SU-DHL-6 (cell line): ENCODE data around the gene ETV6.

Experiments used
- H2AFZ ChIP-seq: fragments of 200-600 bp; sonication (generic); 2 replicates; pipeline ENCODE4 v1.6.1; 2014; ENCODE audit warnings: low read depth, mild to moderate bottlenecking, moderate library complexity, mixed read lengths, antibody characterized with exemption, low read length; ENCODE audit not compliant: severe bottlenecking
- H3F3A ChIP-seq: fragments of 200-600 bp; shearing (Covaris generic); 2 replicates; pipeline ENCODE4 v1.6.0; 2016; ENCODE audit warnings: antibody characterized with exemption, mild to moderate bottlenecking; ENCODE audit not compliant: insufficient read depth
- H3K27ac ChIP-seq: fragments of 200-600 bp; sonication (generic); 2 replicates; pipeline ENCODE4 v1.5.1; 2016; ENCODE audit warnings: low read depth, mild to moderate bottlenecking, low read length, moderate library complexity, mixed read lengths
- H3K27me3 ChIP-seq: fragments of 200-600 bp; sonication (generic), shearing (Covaris generic); 2 replicates; pipeline ENCODE4 v1.6.0; 2014; ENCODE audit warnings: mild to moderate bottlenecking, low read length
- H3K36me3 ChIP-seq: fragments of 200-600 bp; sonication (generic); 2 replicates; pipeline ENCODE4 v1.6.1; 2014; ENCODE audit warnings: mild to moderate bottlenecking, low read length, mixed read lengths
- H3K4me2 ChIP-seq: fragments of 300-600, 200-600 bp; shearing (Covaris generic), sonication (generic); 2 replicates; pipeline ENCODE4 v1.6.0; 2014; ENCODE audit warnings: low read length, low read depth, mild to moderate bottlenecking; ENCODE audit not compliant: poor library complexity, severe bottlenecking
- H3K4me3 ChIP-seq: fragments of 200-600 bp; sonication (generic); 2 replicates; pipeline ENCODE4 v1.5.1; 2014; ENCODE audit warnings: antibody characterized with exemption, low read length, mild to moderate bottlenecking, mixed read lengths; ENCODE audit not compliant: insufficient read depth, poor library complexity, severe bottlenecking
- H3K79me2 ChIP-seq: fragments of 200-600 bp; sonication (generic); 2 replicates; pipeline ENCODE4 v1.6.1; 2014; ENCODE audit warnings: mild to moderate bottlenecking, low read length, moderate library complexity; ENCODE audit not compliant: insufficient read depth
- H3K9ac ChIP-seq: fragments of 200-600 bp; sonication (generic); 2 replicates; pipeline ENCODE4 v1.7.0; 2014; ENCODE audit warnings: mild to moderate bottlenecking, low read length
- H3K9me2 ChIP-seq: fragments of 200-600 bp; sonication (generic); replicated peaks from 2 replicates; pipeline ENCODE4 v1.6.1; 2014; ENCODE audit warnings: low read length; ENCODE audit not compliant: insufficient read depth
- H3K9me3 ChIP-seq: fragments of 200-600 bp; sonication (generic); 2 replicates; pipeline ENCODE4 v1.6.1; 2014; ENCODE audit warnings: low read length, mixed read lengths; ENCODE audit not compliant: insufficient read depth
- H4K20me1 ChIP-seq: fragments of 200-600 bp; sonication (generic); 2 replicates; pipeline ENCODE4 v1.6.1; 2014; ENCODE audit warnings: low read depth, mild to moderate bottlenecking, antibody characterized with exemption, low read length, moderate library complexity, mixed read lengths
- EZH2phosphoT487 ChIP-seq: fragments of 200-600 bp; sonication (generic), shearing (Covaris generic); conservative IDR thresholded peaks from 2 replicates; pipeline ENCODE4 v1.6.1; 2018; ENCODE audit warnings: mild to moderate bottlenecking, antibody characterized with exemption, low read length, moderate library complexity, mixed read lengths
- TF ChIP-seq, protein P1 (sequence below): fragments of 200-600 bp; sonication (generic); IDR thresholded peaks from one replicate; pipeline ENCODE4 v1.5.1; 2017; ENCODE audit warnings: antibody characterized with exemption, mild to moderate bottlenecking, low read length, moderate library complexity; ENCODE audit not compliant: insufficient read depth, poor library complexity, severe bottlenecking

Gene ETV6

DNA sequence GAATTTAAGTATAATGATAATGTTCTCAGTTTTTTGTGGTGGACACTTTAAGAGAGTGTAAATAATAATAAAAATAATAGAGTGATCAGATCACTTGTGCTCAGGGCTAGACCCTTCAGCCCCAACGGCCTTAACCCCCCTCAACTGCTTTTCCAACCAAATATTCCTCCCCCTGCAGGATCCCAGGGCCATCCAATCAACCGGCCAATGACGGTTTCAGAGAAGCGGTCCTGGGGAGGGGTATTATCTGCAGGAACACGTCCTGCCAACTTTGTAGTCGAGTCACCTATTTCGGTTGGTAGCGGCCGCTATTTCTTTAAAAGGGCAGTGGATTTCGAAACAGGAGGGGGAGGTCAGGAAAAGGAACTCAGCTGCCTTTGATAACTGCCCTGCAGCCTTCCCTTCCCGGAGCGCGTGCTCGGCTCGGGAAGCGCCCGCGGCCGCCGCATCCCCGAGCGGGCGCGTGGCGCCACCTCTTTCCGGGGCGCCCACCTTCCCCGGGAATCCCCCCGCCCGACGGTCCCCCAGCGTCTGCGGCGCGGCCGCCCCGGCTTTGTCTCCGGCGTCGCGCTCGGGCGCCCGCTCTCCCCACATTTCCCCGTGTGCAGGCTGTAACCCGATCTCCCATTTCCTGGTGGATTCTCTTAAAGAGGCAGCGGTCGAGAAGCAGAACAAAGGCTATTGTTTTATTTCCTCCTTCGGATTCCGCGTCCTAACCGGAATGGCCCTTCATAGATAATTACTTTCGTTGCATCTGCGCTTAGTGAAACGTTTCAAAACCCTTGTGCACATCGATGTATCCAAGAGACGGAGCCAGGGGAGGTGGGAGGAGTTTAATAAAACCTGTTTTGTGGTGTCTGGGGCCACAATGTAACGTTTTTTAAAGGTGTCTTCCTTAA, 711 bp upstream of the ETV6 start:
- Histone ChIP-seq H3K36me3 (no peaks in the 10 kb centered on the region), H3K9me3 (no peaks in the 10 kb centered on the region), H3K79me2 (no peaks in the 10 kb centered on the region), H3K4me2 (peak overlapping the region; percentile 77), H4K20me1 (no peaks in the 10 kb centered on the region), H3K9me2 (no peaks in the 10 kb centered on the region), H3K27me3 (no peaks in the 10 kb centered on the region), H3K27ac (no peak overlapping the region), H3F3A (no peaks in the 10 kb centered on the region), H2AFZ (peak overlapping the region; percentile 90), H3K9ac (peak overlapping the region; percentile 48), H3K4me3 (peak overlapping the region; percentile 59)
- TF ChIP-seq EZH2phosphoT487, result no peak
- TF ChIP-seq, protein P1, sequence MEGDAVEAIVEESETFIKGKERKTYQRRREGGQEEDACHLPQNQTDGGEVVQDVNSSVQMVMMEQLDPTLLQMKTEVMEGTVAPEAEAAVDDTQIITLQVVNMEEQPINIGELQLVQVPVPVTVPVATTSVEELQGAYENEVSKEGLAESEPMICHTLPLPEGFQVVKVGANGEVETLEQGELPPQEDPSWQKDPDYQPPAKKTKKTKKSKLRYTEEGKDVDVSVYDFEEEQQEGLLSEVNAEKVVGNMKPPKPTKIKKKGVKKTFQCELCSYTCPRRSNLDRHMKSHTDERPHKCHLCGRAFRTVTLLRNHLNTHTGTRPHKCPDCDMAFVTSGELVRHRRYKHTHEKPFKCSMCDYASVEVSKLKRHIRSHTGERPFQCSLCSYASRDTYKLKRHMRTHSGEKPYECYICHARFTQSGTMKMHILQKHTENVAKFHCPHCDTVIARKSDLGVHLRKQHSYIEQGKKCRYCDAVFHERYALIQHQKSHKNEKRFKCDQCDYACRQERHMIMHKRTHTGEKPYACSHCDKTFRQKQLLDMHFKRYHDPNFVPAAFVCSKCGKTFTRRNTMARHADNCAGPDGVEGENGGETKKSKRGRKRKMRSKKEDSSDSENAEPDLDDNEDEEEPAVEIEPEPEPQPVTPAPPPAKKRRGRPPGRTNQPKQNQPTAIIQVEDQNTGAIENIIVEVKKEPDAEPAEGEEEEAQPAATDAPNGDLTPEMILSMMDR, result no peak

GRCh38 chr12:11650286-11651281, 1.1 kb downstream of the ETV6 start:
- no peaks in the 10 kb centered on the region for H3K27me3 ChIP-seq
- peak overlapping the region; percentile 46; the same call in 1 of the 2 replicates for H3K9ac ChIP-seq
- H3F3A ChIP-seq, result no peaks in the 10 kb centered on the region
- no peaks in the 10 kb centered on the region for H3K36me3 ChIP-seq
- peak overlapping the region; percentile 56 for H3K4me2 ChIP-seq
- H3K27ac ChIP-seq, result no peak overlapping the region
- H3K79me2 ChIP-seq, result no peaks in the 10 kb centered on the region
- peak overlapping the region; percentile 57 for H3K4me3 ChIP-seq
- H3K9me2 ChIP-seq, result no peaks in the 10 kb centered on the region
- no peaks in the 10 kb centered on the region for H4K20me1 ChIP-seq
- no peak for TF ChIP-seq EZH2phosphoT487
- TF ChIP-seq, protein P1, result no peak
- no peak overlapping the region for H2AFZ ChIP-seq
- H3K9me3 ChIP-seq, result no peaks in the 10 kb centered on the region

DNA sequence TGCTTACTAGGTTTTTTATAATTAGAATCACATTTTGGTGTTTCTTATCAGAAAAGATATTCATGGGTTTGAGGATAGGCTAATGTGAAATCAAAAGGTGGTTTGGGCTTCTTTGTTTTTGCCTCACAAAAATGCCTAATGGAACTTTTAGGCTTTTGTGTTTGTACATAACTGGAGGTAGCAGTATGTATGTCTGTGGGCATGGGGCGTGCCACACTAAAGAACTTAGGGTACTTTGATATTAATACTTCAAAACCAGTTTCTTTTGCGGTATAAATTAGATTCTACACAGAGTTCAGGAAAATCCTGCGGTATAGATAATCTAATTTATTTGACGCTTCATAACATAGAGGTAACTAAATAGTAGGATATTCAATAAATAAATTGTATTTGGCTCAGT, 1.9 kb downstream of the ETV6 start:
- H3K27ac ChIP-seq, result no peak overlapping the region
- H3K4me3 ChIP-seq, result no peak overlapping the region
- H3K9ac ChIP-seq, result no peak overlapping the region
- no peaks in the 10 kb centered on the region for H4K20me1 ChIP-seq
- H3F3A ChIP-seq, result no peaks in the 10 kb centered on the region
- no peaks in the 10 kb centered on the region for H3K79me2 ChIP-seq
- no peaks in the 10 kb centered on the region for H3K27me3 ChIP-seq
- no peaks in the 10 kb centered on the region for H3K9me3 ChIP-seq
- no peak overlapping the region for H3K4me2 ChIP-seq
- H3K9me2 ChIP-seq, result no peaks in the 10 kb centered on the region
- H2AFZ ChIP-seq, result no peak overlapping the region
- no peaks in the 10 kb centered on the region for H3K36me3 ChIP-seq
- TF ChIP-seq EZH2phosphoT487, result no peak
- TF ChIP-seq, protein P1, result no peak
